RWPE2 (cell line): Measurements from ENCODE around the gene FAM162A.

Experiments
- ATAC-seq: fragments of 200-7000 bp; cut with Tn5 transposase; 3 replicates; pipeline ENCODE4 v1.9.1; 2021; ENCODE audit warnings: low read depth
- DNase-seq: peaks from one replicate; pipeline ENCODE4 v3.0.0-alpha.2; 2020; ENCODE audit warnings: low spot score
- H3K27ac ChIP-seq: fragments of 450-650 bp; 2 replicates; pipeline ENCODE4 v1.5.1; 2017; ENCODE audit warnings: mild to moderate bottlenecking; ENCODE audit not compliant: poor library complexity, severe bottlenecking
- H3K27me3 ChIP-seq: fragments of 250-450 bp; sonication (Bioruptor Pico); 2 replicates; pipeline ENCODE4 v1.5.1; 2021; ENCODE audit warnings: mild to moderate bottlenecking, moderate library complexity; ENCODE audit not compliant: insufficient read depth, poor library complexity, severe bottlenecking
- H3K36me3 ChIP-seq: fragments of 250-450 bp; sonication (Bioruptor Pico); 2 replicates; pipeline ENCODE4 v1.5.1; 2020; ENCODE audit warnings: low read depth, mild to moderate bottlenecking, moderate library complexity
- H3K4me1 ChIP-seq: fragments of 250-450 bp; sonication (Bioruptor Pico); 2 replicates; pipeline ENCODE4 v1.5.1; 2021; ENCODE audit warnings: mild to moderate bottlenecking, moderate library complexity; ENCODE audit not compliant: insufficient read depth, poor library complexity, severe bottlenecking
- H3K4me3 ChIP-seq: fragments of 250-450 bp; sonication (Bioruptor Pico); 2 replicates; pipeline ENCODE4 v1.5.1; 2021; ENCODE audit warnings: mild to moderate bottlenecking, moderate library complexity; ENCODE audit not compliant: severe bottlenecking
- H3K9me3 ChIP-seq: fragments of 250-450 bp; sonication (Bioruptor Pico); 2 replicates; pipeline ENCODE4 v1.5.1; 2021; ENCODE audit warnings: mild to moderate bottlenecking, moderate library complexity; ENCODE audit not compliant: severe bottlenecking
- TF ChIP-seq, protein P1 (sequence below): fragments of 450-650 bp; IDR thresholded peaks from one replicate; pipeline ENCODE4 v1.5.1; 2017; ENCODE audit warnings: mild to moderate bottlenecking, moderate library complexity; ENCODE audit not compliant: poor library complexity, severe bottlenecking

FAM162A gene

DNA sequence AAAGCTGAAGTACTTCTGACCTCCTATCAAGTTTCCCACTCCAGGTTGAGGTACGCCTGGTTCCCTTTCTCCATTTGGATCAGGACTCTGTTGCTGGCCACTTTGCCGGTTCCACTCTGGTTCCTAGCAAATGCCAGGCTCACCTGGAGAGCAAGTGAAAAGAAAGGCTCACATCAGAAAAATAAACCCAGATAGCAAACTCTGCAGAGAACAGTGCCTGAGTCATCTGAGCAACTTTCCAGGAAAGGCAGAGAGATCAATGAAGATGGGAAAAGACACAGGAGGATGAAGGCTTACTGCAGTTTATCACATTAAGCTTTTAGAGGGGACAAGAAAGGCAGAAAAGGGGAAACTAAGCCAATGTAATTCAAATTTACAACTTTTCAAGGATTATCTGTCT lies 73.7 kb downstream of the FAM162A start:
- peaks cover 90% of the 10 kb centered on the region for H3K36me3 ChIP-seq
- H3K4me1 ChIP-seq = no peaks in the 10 kb centered on the region
- no peak overlapping the region for H3K4me3 ChIP-seq
- H3K27me3 ChIP-seq = no peaks in the 10 kb centered on the region
- H3K9me3 ChIP-seq = no peaks in the 10 kb centered on the region
- ATAC-seq = no peak
- H3K27ac ChIP-seq = no peak overlapping the region
- DNase-seq = no peak
- TF ChIP-seq, protein P1, sequence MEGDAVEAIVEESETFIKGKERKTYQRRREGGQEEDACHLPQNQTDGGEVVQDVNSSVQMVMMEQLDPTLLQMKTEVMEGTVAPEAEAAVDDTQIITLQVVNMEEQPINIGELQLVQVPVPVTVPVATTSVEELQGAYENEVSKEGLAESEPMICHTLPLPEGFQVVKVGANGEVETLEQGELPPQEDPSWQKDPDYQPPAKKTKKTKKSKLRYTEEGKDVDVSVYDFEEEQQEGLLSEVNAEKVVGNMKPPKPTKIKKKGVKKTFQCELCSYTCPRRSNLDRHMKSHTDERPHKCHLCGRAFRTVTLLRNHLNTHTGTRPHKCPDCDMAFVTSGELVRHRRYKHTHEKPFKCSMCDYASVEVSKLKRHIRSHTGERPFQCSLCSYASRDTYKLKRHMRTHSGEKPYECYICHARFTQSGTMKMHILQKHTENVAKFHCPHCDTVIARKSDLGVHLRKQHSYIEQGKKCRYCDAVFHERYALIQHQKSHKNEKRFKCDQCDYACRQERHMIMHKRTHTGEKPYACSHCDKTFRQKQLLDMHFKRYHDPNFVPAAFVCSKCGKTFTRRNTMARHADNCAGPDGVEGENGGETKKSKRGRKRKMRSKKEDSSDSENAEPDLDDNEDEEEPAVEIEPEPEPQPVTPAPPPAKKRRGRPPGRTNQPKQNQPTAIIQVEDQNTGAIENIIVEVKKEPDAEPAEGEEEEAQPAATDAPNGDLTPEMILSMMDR = no peak

DNA sequence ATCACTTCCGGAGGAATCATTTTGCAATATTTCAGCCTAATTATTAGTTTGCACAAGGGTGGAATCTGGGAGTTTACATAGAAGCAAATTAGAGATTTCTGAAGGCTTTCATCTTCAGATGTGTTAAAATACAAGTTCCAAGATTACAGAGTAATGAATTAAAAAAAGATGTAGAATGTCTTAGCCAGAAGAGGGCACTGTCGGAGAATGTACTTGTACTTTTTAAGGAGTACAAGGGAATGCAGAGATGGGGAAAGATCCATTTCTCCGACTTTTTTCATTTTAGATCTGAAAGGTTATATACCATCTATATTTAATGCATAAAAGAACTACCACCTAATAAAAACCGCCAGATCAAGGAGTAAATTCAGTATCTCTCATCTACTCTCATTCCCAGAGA lies 75.0 kb downstream of the FAM162A start:
- ATAC-seq = peak; percentile 66; the same call in 2 of the 3 replicates
- Histone ChIP-seq H3K27me3 (no peaks in the 10 kb centered on the region), H3K36me3 (peaks cover 91% of the 10 kb centered on the region), H3K4me1 (no peaks in the 10 kb centered on the region), H3K4me3 (no peak overlapping the region), H3K9me3 (no peaks in the 10 kb centered on the region), H3K27ac (no peak overlapping the region)
- TF ChIP-seq, protein P1 = peak; percentile 77
- no peak for DNase-seq

GRCh38 chr3:122461806-122462205 lies 77.8 kb downstream of the FAM162A start:
- TF ChIP-seq, protein P1 = no peak
- Histone ChIP-seq H3K4me3 (no peak overlapping the region), H3K36me3 (peaks cover 88% of the 10 kb centered on the region)

More at GRCh38 chr3:122461806-122462205, 77.8 kb downstream of the FAM162A start:
- H3K9me3 ChIP-seq = no peaks in the 10 kb centered on the region
- H3K27me3 ChIP-seq = no peaks in the 10 kb centered on the region
- no peaks in the 10 kb centered on the region for H3K4me1 ChIP-seq
- no peak overlapping the region for H3K27ac ChIP-seq
- DNase-seq = no peak
- no peak for ATAC-seq
